ENCODE data around the gene DHCR7. TPM values are rescaled to one million over a fixed set of nuclear protein-coding genes. Genes with fewer than 3 reads are reported as not detected.

DHCR7 gene
- total RNA-seq, 4 donors from 2014 or later = 8.3 to 32.0 (median 23.7) TPM

DNA sequence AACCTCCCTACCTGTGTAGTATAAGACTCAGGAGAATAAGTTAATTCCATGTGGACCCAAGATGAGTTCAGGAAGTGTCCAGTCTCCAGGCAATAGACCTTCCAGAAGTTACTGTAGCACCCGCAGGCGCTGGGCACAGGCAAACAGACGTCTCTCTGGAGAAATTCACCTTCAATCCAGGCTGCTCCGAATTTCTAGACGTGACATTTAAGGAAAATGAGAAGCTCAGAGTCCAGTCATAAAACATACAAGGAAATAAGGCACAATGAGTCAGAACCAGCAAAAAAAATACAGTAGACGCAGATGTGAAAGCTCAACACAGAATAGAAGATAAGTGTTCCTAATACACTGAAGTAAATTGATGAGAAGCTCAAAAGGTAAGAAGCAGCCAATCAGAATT lies 19.0 kb upstream of the DHCR7 start:
- intact Hi-C loops (cut with DNase I) = no loop called here
- DNase-seq = no peak
- TF ChIP-seq, protein P1, sequence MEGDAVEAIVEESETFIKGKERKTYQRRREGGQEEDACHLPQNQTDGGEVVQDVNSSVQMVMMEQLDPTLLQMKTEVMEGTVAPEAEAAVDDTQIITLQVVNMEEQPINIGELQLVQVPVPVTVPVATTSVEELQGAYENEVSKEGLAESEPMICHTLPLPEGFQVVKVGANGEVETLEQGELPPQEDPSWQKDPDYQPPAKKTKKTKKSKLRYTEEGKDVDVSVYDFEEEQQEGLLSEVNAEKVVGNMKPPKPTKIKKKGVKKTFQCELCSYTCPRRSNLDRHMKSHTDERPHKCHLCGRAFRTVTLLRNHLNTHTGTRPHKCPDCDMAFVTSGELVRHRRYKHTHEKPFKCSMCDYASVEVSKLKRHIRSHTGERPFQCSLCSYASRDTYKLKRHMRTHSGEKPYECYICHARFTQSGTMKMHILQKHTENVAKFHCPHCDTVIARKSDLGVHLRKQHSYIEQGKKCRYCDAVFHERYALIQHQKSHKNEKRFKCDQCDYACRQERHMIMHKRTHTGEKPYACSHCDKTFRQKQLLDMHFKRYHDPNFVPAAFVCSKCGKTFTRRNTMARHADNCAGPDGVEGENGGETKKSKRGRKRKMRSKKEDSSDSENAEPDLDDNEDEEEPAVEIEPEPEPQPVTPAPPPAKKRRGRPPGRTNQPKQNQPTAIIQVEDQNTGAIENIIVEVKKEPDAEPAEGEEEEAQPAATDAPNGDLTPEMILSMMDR (IDR thresholded peaks at IDR 0.05) = no peak
- no peak for TF ChIP-seq POLR2A (IDR thresholded peaks at IDR 0.05)
- Histone ChIP-seq H3K4me3 (replicated peaks in 1 of 3) (no peak overlapping the region), H3K27me3 (no peaks in the 10 kb centered on the region), H3K4me1 (no peaks in the 10 kb centered on the region), H3K36me3 (peaks cover 0 to 4% of the 10 kb centered on the region in 2 donors), H3K27ac (no peak overlapping the region), H3K9me3 (no peaks in the 10 kb centered on the region)
- WGBS, 2 donors = 95 to 96% methylated on average over 6 of the region's 6 CpGs

DNA sequence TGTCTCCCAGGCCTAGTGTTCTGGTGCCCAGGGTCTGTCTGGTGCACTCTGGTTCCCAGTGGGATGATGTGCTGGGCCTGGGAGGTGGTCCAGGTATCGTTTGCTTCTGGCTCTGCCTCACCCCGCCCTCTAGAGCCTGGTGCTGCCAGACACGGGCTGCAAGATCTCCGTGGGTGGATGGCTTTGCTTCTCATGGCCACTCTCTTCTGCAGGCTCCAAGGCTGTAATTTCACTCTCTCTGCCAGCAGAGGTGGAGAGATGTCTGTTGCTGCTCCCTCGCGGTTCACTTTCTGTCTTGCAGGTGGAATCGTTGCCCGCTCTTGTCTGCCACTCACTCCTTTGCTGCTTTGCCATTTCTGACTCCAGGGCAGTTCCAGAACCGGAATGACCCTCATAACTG lies 18.2 kb upstream of the DHCR7 start:
- Histone ChIP-seq H3K27ac (no peak overlapping the region), H3K36me3 (peaks cover 0 to 8% of the 10 kb centered on the region in 2 donors), H3K27me3 (no peaks in the 10 kb centered on the region), H3K4me3 (replicated peaks in 1 of 3) (no peak overlapping the region), H3K9me3 (no peaks in the 10 kb centered on the region), H3K4me1 (no peaks in the 10 kb centered on the region)
- no peak for DNase-seq
- intact Hi-C loops (cut with DNase I) = no loop called here
- WGBS, 2 donors = 87 to 90% methylated on average over 9 of the region's 9 CpGs
- TF ChIP-seq POLR2A (IDR thresholded peaks at IDR 0.05) = no peak
- TF ChIP-seq, protein P1 (IDR thresholded peaks at IDR 0.05) = no peak

DNA sequence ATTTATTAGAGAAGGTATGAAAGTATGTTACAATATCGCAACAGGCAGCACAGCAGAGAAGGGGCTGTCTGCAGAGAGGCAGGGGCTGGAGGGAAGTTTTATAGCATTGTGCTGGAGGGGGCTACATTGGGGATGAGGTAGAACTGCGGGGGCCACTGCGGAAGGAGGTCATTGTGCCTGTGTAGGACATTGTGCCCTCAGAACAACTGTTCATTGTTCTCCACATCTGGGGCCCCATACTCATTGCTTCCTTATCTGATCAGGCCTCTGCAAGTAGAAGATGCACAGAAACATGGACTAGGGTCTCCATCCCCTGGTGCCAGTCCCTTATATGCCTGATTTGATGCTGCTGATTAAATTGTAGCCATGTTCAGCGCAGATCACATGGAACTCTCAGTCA lies 16.9 kb upstream of the DHCR7 start:
- intact Hi-C loops (cut with DNase I) = no loop called here
- Histone ChIP-seq H3K27me3 (no peaks in the 10 kb centered on the region), H3K4me1 (no peaks in the 10 kb centered on the region), H3K4me3 (replicated peaks in 1 of 3) (no peak overlapping the region), H3K36me3 (peaks cover 12 to 17% of the 10 kb centered on the region in 2 donors), H3K9me3 (no peaks in the 10 kb centered on the region), H3K27ac (no peak overlapping the region)
- TF ChIP-seq, protein P1 (IDR thresholded peaks at IDR 0.05) = no peak
- TF ChIP-seq POLR2A (IDR thresholded peaks at IDR 0.05) = no peak
- no peak for DNase-seq
- WGBS, 2 donors = 92 to 97% methylated on average over 4 of the region's 4 CpGs

DNA sequence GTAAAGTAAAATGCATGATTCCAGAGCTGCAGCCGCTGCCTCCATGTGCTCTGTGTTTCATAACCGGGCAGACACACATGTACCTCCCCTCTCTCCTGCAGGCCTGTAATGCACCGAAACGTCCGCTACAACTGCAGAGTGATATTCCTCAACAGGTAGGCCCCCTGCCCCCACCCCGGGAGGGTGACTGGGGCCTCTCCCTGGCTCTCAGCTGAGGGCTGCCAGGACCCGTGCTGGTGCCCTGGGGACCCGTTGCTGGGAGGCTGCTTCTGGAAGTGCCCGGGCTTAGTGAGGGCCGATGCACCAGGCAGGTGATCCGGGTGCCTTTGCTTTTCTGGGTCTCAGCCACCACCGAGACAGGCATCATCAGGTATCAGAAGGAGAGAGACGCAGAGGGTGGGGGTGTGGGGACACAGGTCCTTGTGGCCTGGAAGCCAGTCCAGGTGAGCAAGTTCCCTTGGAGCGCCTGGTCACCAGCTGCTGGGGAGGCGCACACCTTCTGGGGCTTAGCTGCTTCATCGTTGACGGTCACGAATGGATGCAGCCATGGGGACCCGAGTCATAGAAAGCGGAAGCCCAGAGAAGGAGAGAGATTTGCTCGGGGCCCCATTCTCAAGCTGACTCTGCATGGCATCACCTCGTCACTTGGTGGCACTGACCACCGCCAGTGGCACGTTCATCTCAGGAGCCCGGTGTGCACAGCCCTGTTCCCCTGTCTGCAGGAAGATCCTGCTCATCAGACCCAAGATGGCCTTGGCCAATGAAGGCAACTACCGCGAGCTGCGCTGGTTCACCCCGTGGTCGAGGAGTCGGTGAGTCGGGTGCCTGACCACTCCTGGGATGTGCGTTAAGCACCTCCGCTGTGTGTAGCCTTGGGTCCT lies 15.4 kb upstream of the DHCR7 start:
- H3K4me1 ChIP-seq = no peaks in the 10 kb centered on the region
- no peaks in the 10 kb centered on the region for H3K9me3 ChIP-seq
- DNase-seq = no peak
- WGBS, 2 donors = 95 to 97% methylated on average over 24 to 32 of the region's 34 CpGs
- no peaks in the 10 kb centered on the region for H3K27me3 ChIP-seq
- H3K36me3 ChIP-seq = peaks cover 27 to 32% of the 10 kb centered on the region in 2 donors
- TF ChIP-seq, protein P1 (IDR thresholded peaks at IDR 0.05) = no peak
- no peak for TF ChIP-seq POLR2A (IDR thresholded peaks at IDR 0.05)
- intact Hi-C loops (cut with DNase I) = no loop called here
- H3K27ac ChIP-seq = no peak overlapping the region
- no peak overlapping the region for H3K4me3 ChIP-seq (replicated peaks in 1 of 3)

DNA sequence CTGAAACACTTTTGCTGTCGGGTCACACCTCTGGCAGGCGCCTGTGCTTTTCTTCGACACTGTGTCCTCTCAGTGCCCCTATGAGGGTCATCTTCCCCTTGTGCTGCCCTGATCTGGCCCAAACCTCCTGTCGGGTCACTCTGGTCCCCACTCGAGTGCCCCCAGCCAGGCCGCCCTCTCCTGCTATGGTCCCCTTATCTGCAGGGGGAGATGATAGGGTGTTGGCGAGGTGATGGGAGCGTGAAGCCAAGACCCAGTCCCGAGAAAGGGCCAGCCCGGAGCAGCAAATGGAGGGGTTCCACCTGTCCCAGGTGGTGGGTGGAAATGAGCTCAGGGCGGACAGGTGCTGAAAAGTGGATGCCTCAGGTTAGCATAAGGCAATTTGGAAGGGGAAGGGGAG lies 14.5 kb upstream of the DHCR7 start:
- no peak overlapping the region for H3K4me3 ChIP-seq (replicated peaks in 1 of 3)
- TF ChIP-seq POLR2A (IDR thresholded peaks at IDR 0.05) = no peak
- TF ChIP-seq, protein P1 (IDR thresholded peaks at IDR 0.05) = no peak
- H3K36me3 ChIP-seq = peaks cover 35 to 40% of the 10 kb centered on the region in 2 donors
- no peaks in the 10 kb centered on the region for H3K4me1 ChIP-seq
- no peak overlapping the region for H3K27ac ChIP-seq
- WGBS, 2 donors = 95 to 97% methylated on average over 11 of the region's 11 CpGs
- intact Hi-C loops (cut with DNase I) = no loop called here
- H3K27me3 ChIP-seq = no peaks in the 10 kb centered on the region
- DNase-seq = no peak
- no peaks in the 10 kb centered on the region for H3K9me3 ChIP-seq
